Measurements from ENCODE around the gene DAZAP2. TPM values are rescaled to one million over a fixed set of nuclear protein-coding genes. Genes with fewer than 3 reads are reported as not detected.

Gene DAZAP2
- total and polyA plus RNA-seq, 2 experiments from 2014 or later, result 35.8 to 39.9 TPM

- H3K4me1 ChIP-seq (ENCODE audit: insufficient read depth), result no peaks in the 10 kb centered on the region
- no peak overlapping the region for H3K4me2 ChIP-seq
- H3K27ac ChIP-seq (ENCODE audit: low read depth), result no peak overlapping the region
- H3F3A ChIP-seq (replicated peaks; ENCODE audit: low read depth), result no peaks in the 10 kb centered on the region
- no peaks in the 10 kb centered on the region for H3K36me3 ChIP-seq (ENCODE audit: insufficient read depth)
- no peaks in the 10 kb centered on the region for H3K27me3 Mint-ChIP-seq (ENCODE audit: insufficient read depth, low read depth, poor library complexity)
- peaks cover 3% of the 10 kb centered on the region; the same call in 1 of the 3 replicates for H3K4me1 Mint-ChIP-seq
- DNase-seq (ENCODE audit: low spot score) (no peak), ATAC-seq (no peak)
- H3K9me2 ChIP-seq (ENCODE audit: insufficient read depth), result no peaks in the 10 kb centered on the region
- no peaks in the 10 kb centered on the region for H3K27me3 ChIP-seq (ENCODE audit: insufficient read depth)
- H4K20me1 ChIP-seq (replicated peaks; ENCODE audit: insufficient read depth), result no peaks in the 10 kb centered on the region
- H3K79me2 ChIP-seq (replicated peaks; ENCODE audit: insufficient read depth), result no peaks in the 10 kb centered on the region
- H3K4me3 Mint-ChIP-seq, result no peak overlapping the region
- no peaks in the 10 kb centered on the region for H3K36me3 Mint-ChIP-seq (ENCODE audit: low read depth)
- no peak overlapping the region for H2AFZ ChIP-seq
- no peak for TF ChIP-seq ZNF462 (CRISPR knock-in tag; IDR thresholded peaks at IDR 0.05)
- no peak for TF ChIP-seq CTCF (conservative IDR thresholded peaks at IDR 0.05; ENCODE audit: low read depth in 2 of 2)
- TF ChIP-seq CREB1 (CRISPR knock-in tag; IDR thresholded peaks at IDR 0.05; ENCODE audit: low read depth), result no peak
- TF ChIP-seq ETS1 (IDR thresholded peaks at IDR 0.05), result no peak
- no peak for TF ChIP-seq REST (IDR thresholded peaks at IDR 0.05; ENCODE audit: unreplicated experiment)
- no peak for TF ChIP-seq STAT1 (IDR thresholded peaks at IDR 0.05; ENCODE audit: unreplicated experiment)
- no peak for TF ChIP-seq ZNF114 (CRISPR knock-in tag; IDR thresholded peaks at IDR 0.05)
- no peak for TF ChIP-seq JUNB (IDR thresholded peaks at IDR 0.05; ENCODE audit: unreplicated experiment)
- TF ChIP-seq ZNF331 (CRISPR knock-in tag; IDR thresholded peaks at IDR 0.05; ENCODE audit: low read depth), result no peak
- TF ChIP-seq EZH2 (IDR thresholded peaks at IDR 0.05; ENCODE audit: low read depth, unreplicated experiment), result no peak
- H3K9me3 Mint-ChIP-seq, result no peaks in the 10 kb centered on the region
- H3K4me3 ChIP-seq, result no peak overlapping the region
- H3K27ac Mint-ChIP-seq, result no peak overlapping the region
Measured at GRCh38 chr12:51227962-51228361, 10.7 kb upstream of the DAZAP2 start.
